ENCODE results near the gene CEP192.

GRCh38 chr18:12963069-12963468 is 28.1 kb upstream of the CEP192 start:
- TF ChIP-seq, protein P1, sequence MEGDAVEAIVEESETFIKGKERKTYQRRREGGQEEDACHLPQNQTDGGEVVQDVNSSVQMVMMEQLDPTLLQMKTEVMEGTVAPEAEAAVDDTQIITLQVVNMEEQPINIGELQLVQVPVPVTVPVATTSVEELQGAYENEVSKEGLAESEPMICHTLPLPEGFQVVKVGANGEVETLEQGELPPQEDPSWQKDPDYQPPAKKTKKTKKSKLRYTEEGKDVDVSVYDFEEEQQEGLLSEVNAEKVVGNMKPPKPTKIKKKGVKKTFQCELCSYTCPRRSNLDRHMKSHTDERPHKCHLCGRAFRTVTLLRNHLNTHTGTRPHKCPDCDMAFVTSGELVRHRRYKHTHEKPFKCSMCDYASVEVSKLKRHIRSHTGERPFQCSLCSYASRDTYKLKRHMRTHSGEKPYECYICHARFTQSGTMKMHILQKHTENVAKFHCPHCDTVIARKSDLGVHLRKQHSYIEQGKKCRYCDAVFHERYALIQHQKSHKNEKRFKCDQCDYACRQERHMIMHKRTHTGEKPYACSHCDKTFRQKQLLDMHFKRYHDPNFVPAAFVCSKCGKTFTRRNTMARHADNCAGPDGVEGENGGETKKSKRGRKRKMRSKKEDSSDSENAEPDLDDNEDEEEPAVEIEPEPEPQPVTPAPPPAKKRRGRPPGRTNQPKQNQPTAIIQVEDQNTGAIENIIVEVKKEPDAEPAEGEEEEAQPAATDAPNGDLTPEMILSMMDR (IDR thresholded peaks at IDR 0.05) = no peak
- no peak for TF ChIP-seq EZH2 (IDR thresholded peaks at IDR 0.05)
